Activated T-helper 2 cell treated with anti-CD3 and anti-CD28 coated beads, Interferon-gamma antibody, Interleukin-2, Interleukin-4, amounts not matched to agents 10 μg/mL and 5 μg/mL and 100 μg/mL, durations not matched to agents 14 hours and 24 hours and 36 hours (primary cell): ENCODE data around the gene CD3D. TPM values are rescaled to one million over a fixed set of nuclear protein-coding genes. Genes with fewer than 3 reads are reported as not detected.

Source experiments
- DNase-seq: peaks from one replicate; pipeline ENCODE4 v3.0.0; 2021; ENCODE audit warnings: low spot score
- H3K27ac Mint-ChIP-seq: one replicate; pipeline ENCODE4 v1.8.0; 2021; ENCODE audit warnings: mixed read lengths
- H3K27me3 Mint-ChIP-seq: one replicate; pipeline ENCODE4 v1.8.0; 2021; ENCODE audit warnings: low read depth, mixed read lengths
- H3K36me3 Mint-ChIP-seq: one replicate; pipeline ENCODE4 v1.8.0; 2021; ENCODE audit warnings: low read depth, mixed read lengths
- H3K4me1 Mint-ChIP-seq: one replicate; pipeline ENCODE4 v1.8.0; 2021; ENCODE audit warnings: low read depth, mixed read lengths
- H3K4me3 Mint-ChIP-seq: one replicate; pipeline ENCODE4 v1.8.0; 2021; ENCODE audit warnings: low read depth, mild to moderate bottlenecking, moderate library complexity, mixed read lengths
- H3K9me3 Mint-ChIP-seq: one replicate; pipeline ENCODE4 v1.8.0; 2021; ENCODE audit warnings: mixed read lengths
- intact Hi-C: fragments of 100-400 bp; cut with micrococcal nuclease; formaldehyde crosslinking; loops from one replicate; pipeline ENCODE4 v1.15.1; 2023
- total RNA-seq: library from RNA; stranded (reverse); gene quantifications from 2 replicates; pipeline ENCODE4 v1.2.3, GENCODE V29; 2022

Gene CD3D
- total RNA-seq = 386 and 400 TPM in 2 replicates

DNA sequence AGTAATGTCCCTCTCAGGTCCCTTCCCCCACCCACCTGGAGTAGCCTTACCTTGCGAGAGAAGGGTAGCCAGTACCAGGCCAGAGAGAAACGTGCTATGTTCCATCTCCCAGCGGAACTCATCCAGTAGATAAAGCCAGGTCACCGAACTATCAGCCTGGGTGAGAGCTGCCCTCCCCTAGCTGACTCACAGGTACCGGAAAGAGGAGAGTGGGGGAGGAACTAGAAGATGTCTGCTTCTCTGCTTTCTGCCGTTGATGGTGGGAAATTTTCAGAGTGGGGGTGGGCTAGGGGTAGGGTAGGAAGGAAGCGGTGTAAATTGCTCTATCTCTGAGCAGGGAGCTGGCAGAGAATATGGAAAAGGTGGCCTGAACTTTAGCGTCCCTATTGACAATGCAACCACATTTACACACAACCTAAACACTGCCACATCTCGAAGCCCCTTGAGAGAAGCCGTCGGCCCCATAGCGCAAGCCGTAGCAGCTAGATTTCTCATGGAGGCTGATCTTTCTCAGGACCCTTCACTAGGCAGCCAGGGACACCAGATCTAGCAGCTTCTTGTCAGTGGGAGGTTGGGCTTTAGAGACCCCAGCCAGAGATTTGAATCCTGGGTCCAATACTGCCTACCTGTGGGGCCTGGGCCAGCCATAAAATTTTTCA lies at the start of gene CD3D:
TSS of gene CD3D (minus strand) at position 203 of the 659 bp plus-strand sequence. CDS start at position 105, 98 bp downstream.
- DNase-seq = peak; percentile 63
- Mint-ChIP-seq H3K9me3 (no peaks in the 10 kb centered on the region), H3K36me3 (peaks cover 62% of the 10 kb centered on the region), H3K27me3 (no peaks in the 10 kb centered on the region), H3K4me1 (peaks cover 68% of the 10 kb centered on the region), H3K4me3 (peak within 1 kb of the TSS; percentile 86), H3K27ac (peak within 1 kb of the TSS; percentile 85)
- intact Hi-C loops = loop anchor here (1.0 to 5.0 kb wide), 4 partner anchors 17 to 95 kb away; partner anchors contain the start of genes KMT2A, MPZL3 and UBE4A

DNA sequence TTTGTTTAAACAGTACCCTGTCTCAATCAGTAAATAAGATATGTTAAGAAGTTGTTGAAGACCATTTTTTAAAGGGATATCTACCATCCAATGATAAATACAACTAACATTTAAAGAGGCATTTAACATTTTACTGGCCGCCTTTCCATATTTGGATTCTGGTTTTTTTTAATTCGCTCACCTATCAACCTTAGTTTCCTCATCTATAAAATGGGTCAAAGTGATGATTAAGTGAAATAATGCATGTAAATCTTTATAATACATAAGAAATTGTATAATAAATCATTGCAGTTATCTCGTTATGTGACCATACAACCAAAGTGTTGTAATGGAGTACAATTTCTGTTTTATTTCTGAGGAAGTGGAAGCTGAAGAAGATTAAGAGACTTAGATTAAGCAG lies 41.2 kb upstream of the CD3D start:
- Mint-ChIP-seq H3K4me3 (no peak overlapping the region), H3K4me1 (no peaks in the 10 kb centered on the region), H3K27ac (no peak overlapping the region), H3K9me3 (no peaks in the 10 kb centered on the region), H3K36me3 (peaks cover 79% of the 10 kb centered on the region), H3K27me3 (no peaks in the 10 kb centered on the region)
- no peak for DNase-seq
- intact Hi-C loops = no loop called here

GRCh38 chr11:118382954-118383353 lies 40.4 kb upstream of the CD3D start:
- Mint-ChIP-seq H3K36me3 (peaks cover 80% of the 10 kb centered on the region), H3K4me1 (no peaks in the 10 kb centered on the region), H3K27ac (no peak overlapping the region), H3K27me3 (no peaks in the 10 kb centered on the region), H3K4me3 (no peak overlapping the region), H3K9me3 (no peaks in the 10 kb centered on the region)
- no peak for DNase-seq
- intact Hi-C loops = no loop called here

DNA sequence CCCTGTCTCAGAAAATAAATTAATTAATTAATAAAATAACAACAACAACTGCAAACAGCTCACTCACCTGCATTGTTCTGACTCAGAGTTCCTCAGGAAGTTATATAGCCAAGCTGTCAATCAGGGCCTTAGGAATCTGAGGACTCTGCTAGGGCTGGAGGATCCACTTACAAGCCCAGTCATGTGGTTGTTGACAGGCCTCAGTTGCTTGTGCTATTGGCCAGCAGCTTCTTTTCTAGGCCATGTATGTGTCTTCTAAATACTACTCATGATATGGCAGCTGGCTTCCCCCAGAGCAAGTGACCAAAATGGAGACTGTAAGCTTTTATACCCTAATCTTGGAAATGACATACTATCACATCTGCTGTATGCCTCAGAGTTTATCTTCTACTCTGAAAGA lies 38.1 kb upstream of the CD3D start:
- DNase-seq = no peak
- intact Hi-C loops = no loop called here
- Mint-ChIP-seq H3K4me3 (no peak overlapping the region), H3K36me3 (peaks cover 78% of the 10 kb centered on the region), H3K4me1 (peaks cover 4% of the 10 kb centered on the region), H3K27me3 (no peaks in the 10 kb centered on the region), H3K9me3 (no peaks in the 10 kb centered on the region), H3K27ac (no peak overlapping the region)

GRCh38 chr11:118379497-118379896 lies 37.0 kb upstream of the CD3D start:
- Mint-ChIP-seq H3K4me1 (peaks cover 4% of the 10 kb centered on the region), H3K27ac (no peak overlapping the region), H3K9me3 (no peaks in the 10 kb centered on the region), H3K4me3 (no peak overlapping the region), H3K27me3 (no peaks in the 10 kb centered on the region), H3K36me3 (peaks cover 78% of the 10 kb centered on the region)
- no peak for DNase-seq
- intact Hi-C loops = no loop called here

DNA sequence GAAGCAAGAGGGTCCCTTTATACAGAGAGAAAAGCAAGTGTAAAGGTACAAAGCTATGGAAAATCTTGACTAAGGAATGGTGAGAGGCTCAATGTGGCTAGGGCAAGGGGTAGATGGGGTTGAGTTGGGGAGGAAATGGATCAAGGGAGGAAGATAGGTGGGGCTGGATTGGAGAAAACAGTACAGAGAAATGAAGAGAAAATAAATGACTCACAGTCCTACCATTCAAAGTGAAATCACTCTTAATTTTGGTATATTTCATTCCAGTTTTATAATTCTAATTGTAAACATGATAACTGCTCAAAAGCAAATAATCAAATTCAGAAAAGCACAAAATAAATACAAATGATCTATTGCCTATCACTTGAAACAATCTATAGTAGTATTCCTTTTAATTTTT lies 33.5 kb upstream of the CD3D start:
- Mint-ChIP-seq H3K4me1 (peaks cover 4% of the 10 kb centered on the region), H3K9me3 (no peaks in the 10 kb centered on the region), H3K36me3 (peaks cover 82% of the 10 kb centered on the region), H3K4me3 (no peak overlapping the region), H3K27ac (peak overlapping the region; percentile 53), H3K27me3 (no peaks in the 10 kb centered on the region)
- intact Hi-C loops = no loop called here
- DNase-seq = no peak

- H3K27me3 Mint-ChIP-seq = no peaks in the 10 kb centered on the region
- H3K9me3 Mint-ChIP-seq = no peaks in the 10 kb centered on the region
- DNase-seq = no peak
- H3K36me3 Mint-ChIP-seq = peaks cover 85% of the 10 kb centered on the region
- intact Hi-C loops = no loop called here
- H3K4me1 Mint-ChIP-seq = peaks cover 4% of the 10 kb centered on the region
- H3K4me3 Mint-ChIP-seq = no peak overlapping the region
- H3K27ac Mint-ChIP-seq = no peak overlapping the region
Measured at GRCh38 chr11:118374729-118375128, 32.2 kb upstream of the CD3D start.

DNA sequence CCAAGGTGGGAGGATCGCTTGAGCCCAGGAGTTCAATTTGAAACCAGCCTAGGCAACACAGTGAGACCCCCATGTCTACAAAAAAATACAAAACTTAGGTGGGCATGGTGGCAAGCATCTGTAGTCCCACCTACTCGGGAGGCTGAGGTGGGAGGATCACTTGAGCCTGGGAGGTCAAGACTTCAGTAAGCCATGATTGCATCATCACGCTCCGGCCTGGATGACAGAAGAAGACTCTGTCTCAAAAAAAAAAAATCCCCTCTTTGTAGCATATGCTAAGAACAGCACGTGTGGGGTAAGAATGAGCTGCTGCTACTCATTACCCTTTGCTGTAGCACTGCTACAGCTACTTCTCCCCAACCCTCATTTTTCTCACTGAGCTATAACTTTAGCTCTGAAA lies 31.4 kb upstream of the CD3D start:
- Mint-ChIP-seq H3K4me3 (no peak overlapping the region), H3K9me3 (no peaks in the 10 kb centered on the region), H3K27ac (no peak overlapping the region), H3K27me3 (no peaks in the 10 kb centered on the region), H3K36me3 (peaks cover 86% of the 10 kb centered on the region), H3K4me1 (peaks cover 4% of the 10 kb centered on the region)
- DNase-seq = no peak
- intact Hi-C loops = no loop called here

DNA sequence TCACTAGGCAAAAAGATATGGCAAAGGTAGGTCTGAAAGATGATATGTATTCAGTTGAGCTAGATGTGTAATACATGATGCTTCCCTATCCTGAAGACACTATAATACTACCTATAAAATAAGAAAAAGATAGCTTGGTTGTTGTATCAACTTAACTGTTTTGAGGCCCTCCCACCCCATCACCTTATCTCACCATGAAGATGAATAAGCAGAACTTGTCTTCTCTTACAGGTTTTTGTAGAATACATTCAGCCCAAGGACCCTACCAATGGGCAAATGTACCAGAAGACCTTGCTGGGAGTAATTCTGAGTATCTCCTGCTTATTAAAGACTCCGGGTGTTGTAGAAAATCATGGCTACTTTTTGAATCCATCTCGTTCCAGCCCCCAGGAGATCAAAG lies 30.8 kb upstream of the CD3D start:
- no peak for DNase-seq
- Mint-ChIP-seq H3K36me3 (peaks cover 88% of the 10 kb centered on the region), H3K9me3 (no peaks in the 10 kb centered on the region), H3K27me3 (no peaks in the 10 kb centered on the region), H3K4me3 (no peak overlapping the region), H3K27ac (no peak overlapping the region), H3K4me1 (peaks cover 4% of the 10 kb centered on the region)
- intact Hi-C loops = no loop called here

- H3K9me3 Mint-ChIP-seq = no peaks in the 10 kb centered on the region
- H3K4me1 Mint-ChIP-seq = peaks cover 2% of the 10 kb centered on the region
- no peak for DNase-seq
- no peaks in the 10 kb centered on the region for H3K27me3 Mint-ChIP-seq
- intact Hi-C loops = no loop called here
- H3K27ac Mint-ChIP-seq = no peak overlapping the region
- no peak overlapping the region for H3K4me3 Mint-ChIP-seq
- H3K36me3 Mint-ChIP-seq = peaks cover 87% of the 10 kb centered on the region
Measured at GRCh38 chr11:118370774-118371173, 28.3 kb upstream of the CD3D start.

DNA sequence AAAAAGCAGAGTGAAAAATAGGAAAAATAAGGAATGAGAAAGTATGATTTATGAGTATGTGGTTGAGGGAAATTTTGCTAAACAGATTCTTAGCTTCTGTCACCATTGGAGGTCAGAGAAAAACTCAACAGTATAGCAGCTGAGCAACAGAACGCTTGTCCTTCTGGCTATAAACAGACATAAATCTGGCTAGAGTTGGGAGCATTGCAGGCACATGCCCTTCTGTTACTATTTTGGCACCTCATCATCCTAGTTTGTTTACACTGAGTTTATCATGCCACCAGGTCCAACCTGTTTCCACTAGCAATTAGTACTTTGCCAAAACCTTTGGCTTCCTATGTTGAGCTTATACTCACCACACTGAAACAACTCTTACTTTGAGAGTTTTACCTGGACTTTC lies 23.8 kb upstream of the CD3D start:
- intact Hi-C loops = no loop called here
- Mint-ChIP-seq H3K9me3 (no peaks in the 10 kb centered on the region), H3K27me3 (no peaks in the 10 kb centered on the region), H3K4me3 (no peak overlapping the region), H3K4me1 (peaks cover 17% of the 10 kb centered on the region), H3K27ac (no peak overlapping the region), H3K36me3 (peaks cover 66% of the 10 kb centered on the region)
- no peak for DNase-seq

DNA sequence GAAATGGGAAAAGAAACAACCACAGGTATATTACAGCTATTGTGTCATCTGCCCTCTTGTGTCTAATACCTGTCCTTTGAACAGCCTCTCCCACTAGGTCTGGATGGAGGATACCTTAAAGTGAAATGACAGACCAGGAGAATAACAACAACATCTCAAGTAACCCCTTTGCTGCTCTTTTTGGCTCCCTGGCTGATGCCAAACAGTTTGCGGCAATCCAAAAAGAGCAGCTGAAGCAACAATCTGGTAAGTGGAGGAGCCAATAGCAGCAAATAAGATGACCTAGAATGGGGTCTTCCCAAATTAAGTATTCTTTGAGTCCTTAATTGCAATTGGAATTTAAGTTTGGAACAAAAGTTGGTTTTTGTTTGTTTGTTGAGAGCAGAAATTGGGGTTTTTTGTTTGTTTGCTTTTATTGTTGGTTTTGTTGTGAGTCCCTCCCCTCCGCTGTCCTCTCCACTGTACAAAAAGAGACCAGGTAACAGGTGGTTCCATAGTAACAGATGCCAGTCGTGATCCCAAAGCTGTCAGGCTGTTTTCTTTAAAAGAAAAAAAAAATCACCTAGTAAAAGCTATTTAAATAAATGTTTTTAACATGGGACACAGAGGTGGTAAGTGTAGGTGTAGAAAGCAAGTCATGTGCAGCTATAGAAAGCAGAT lies 22.6 kb upstream of the CD3D start:
- Mint-ChIP-seq H3K9me3 (no peaks in the 10 kb centered on the region), H3K36me3 (peaks cover 56% of the 10 kb centered on the region), H3K4me1 (peaks cover 22% of the 10 kb centered on the region), H3K4me3 (no peak overlapping the region), H3K27me3 (no peaks in the 10 kb centered on the region), H3K27ac (peak overlapping the region; percentile 35)
- intact Hi-C loops = no loop called here
- DNase-seq = no peak

DNA sequence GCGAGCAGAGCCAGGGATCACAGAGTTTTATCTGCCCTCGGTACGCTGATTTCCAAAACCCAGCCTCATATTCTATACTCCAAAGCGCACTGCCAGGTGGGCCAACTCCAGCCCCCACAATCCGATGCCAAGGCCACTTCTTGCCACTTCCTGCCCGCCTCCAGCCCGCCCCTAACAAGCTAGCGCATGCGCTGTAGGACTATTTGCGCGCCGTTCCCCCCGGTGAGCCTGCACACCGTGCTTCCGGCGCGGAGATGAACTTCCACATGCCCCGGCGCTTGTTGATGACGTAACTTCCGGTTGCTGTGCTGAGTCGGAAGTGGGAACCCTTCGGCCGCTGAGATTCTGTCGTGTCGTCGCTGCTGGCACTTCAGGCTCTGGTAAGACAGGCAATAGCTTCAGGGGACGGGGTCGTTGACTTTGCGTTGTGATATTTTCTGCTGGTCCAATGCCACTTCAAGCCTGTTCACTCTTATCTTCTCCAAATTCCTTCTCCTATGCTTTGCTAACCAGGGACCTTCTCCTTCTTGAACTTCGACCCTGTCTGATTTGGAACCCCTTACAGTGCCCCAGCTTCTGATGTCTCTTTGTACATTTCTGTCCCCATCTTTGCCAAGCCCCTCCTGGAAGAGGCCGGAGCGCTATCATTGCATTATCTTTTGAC lies 16.9 kb upstream of the CD3D start, which contains the start of gene UBE4A:
TSS of gene UBE4A (plus strand) at position 306 of the 664 bp plus-strand sequence. CDS start 5,481 bp downstream, outside the sequence.
- peak within 1 kb of the TSS; percentile 84 for H3K27ac Mint-ChIP-seq
- peaks cover 17% of the 10 kb centered on the region for H3K36me3 Mint-ChIP-seq
- no peaks in the 10 kb centered on the region for H3K27me3 Mint-ChIP-seq
- peak; percentile 96 for DNase-seq
- H3K4me1 Mint-ChIP-seq = peaks cover 33% of the 10 kb centered on the region
- intact Hi-C loops = loop anchor here (1.0 to 5.0 kb wide), 3 partner anchors 17 to 157 kb away; partner anchors contain the start of genes ATP5MG and CD3D
- H3K4me3 Mint-ChIP-seq = peak within 1 kb of the TSS; percentile 92
- no peaks in the 10 kb centered on the region for H3K9me3 Mint-ChIP-seq
